ENCODE measurements around the gene RETREG3. TPM values are rescaled to one million over a fixed set of nuclear protein-coding genes. Genes with fewer than 3 reads are reported as not detected.

Gene RETREG3
- total and polyA plus RNA-seq, 9 of the 15 experiments (the other 6 are each of a cell fraction or from before 2014, with no cell fraction given) = 4.1 to 39.0 (median 16.9) TPM

- TF ChIP-seq GATAD2B (IDR thresholded peaks at IDR 0.05; ENCODE audit: borderline replicate concordance) (peak; percentile 25; the same call in 1 of the 2 replicates), BRD4 (IDR thresholded peaks at IDR 0.05) (no peak), POU5F1 (IDR thresholded peaks at IDR 0.05; ENCODE audit: borderline replicate concordance, low read depth, low read length, partially characterized antibody) (no peak), ZNF395 (CRISPR knock-in tag; IDR thresholded peaks at IDR 0.05) (no peak), ZNF445 (CRISPR knock-in tag; IDR thresholded peaks at IDR 0.05; ENCODE audit: low read depth) (no peak), SMAD3 (CRISPR knock-in tag; conservative IDR thresholded peaks at IDR 0.05) (no peak), ZNF778 (CRISPR knock-in tag; IDR thresholded peaks at IDR 0.05) (no peak), TRIM24 (IDR thresholded peaks at IDR 0.05) (peak; percentile 58 to 74; a peak in 3 of 4 replicates), ZNF134 (CRISPR knock-in tag; conservative IDR thresholded peaks at IDR 0.05) (no peak), NFIC (IDR thresholded peaks at IDR 0.05) (peak; percentile 85), RB1 (IDR thresholded peaks at IDR 0.05; ENCODE audit: low read depth) (no peak), SP1 (CRISPR knock-in tag; IDR thresholded peaks at IDR 0.05) (no peak), ASH1L (IDR thresholded peaks at IDR 0.05; ENCODE audit: borderline replicate concordance, low read depth, partially characterized antibody) (no peak), ZKSCAN3 (CRISPR knock-in tag; IDR thresholded peaks at IDR 0.05) (no peak), FUS (optimal IDR thresholded peaks at IDR 0.05; ENCODE audit: low read depth, low read length) (no peak), LARP7 (IDR thresholded peaks at IDR 0.05) (no peak), YY1 (IDR thresholded peaks at IDR 0.05; ENCODE audit: borderline replicate concordance in 1 of 3, control insufficient read depth in 1 of 3, extremely low read depth in 1 of 3, insufficient read depth in 3 of 3, insufficient read length in 1 of 3, insufficient replicate concordance in 2 of 3, low read depth in 1 of 3, low read length in 2 of 3) (no peak), SMARCE1 (IDR thresholded peaks at IDR 0.05) (peak; percentile 65), PHF20 (IDR thresholded peaks at IDR 0.05; ENCODE audit: partially characterized antibody) (no peak), ZBTB8A (IDR thresholded peaks at IDR 0.05; ENCODE audit: partially characterized antibody) (no peak), ZNF324 (CRISPR knock-in tag; IDR thresholded peaks at IDR 0.05) (no peak), RBBP5 (IDR thresholded peaks at IDR 0.05; ENCODE audit: borderline replicate concordance, insufficient read depth, low read length, poor library complexity, severe bottlenecking) (no peak), PREB (CRISPR knock-in tag; IDR thresholded peaks at IDR 0.05) (no peak), FOXM1 (IDR thresholded peaks at IDR 0.05; ENCODE audit: low read depth) (peak; percentile 57), FOXM1 (CRISPR knock-in tag; IDR thresholded peaks at IDR 0.05; ENCODE audit: low read depth) (no peak), ZNF764 (CRISPR knock-in tag; IDR thresholded peaks at IDR 0.05; ENCODE audit: low read depth) (no peak), POLR3G (IDR thresholded peaks at IDR 0.05; ENCODE audit: extremely low read depth, insufficient read length, insufficient replicate concordance) (no peak), PML (IDR thresholded peaks at IDR 0.05; ENCODE audit: low read length) (peak; percentile 76; the same call in 1 of the 2 replicates), ZNF232 (CRISPR knock-in tag; IDR thresholded peaks at IDR 0.05) (no peak), GABPB2 (CRISPR knock-in tag; conservative IDR thresholded peaks at IDR 0.05) (no peak), HCFC1 (IDR thresholded peaks at IDR 0.05; ENCODE audit: low read depth, low read length) (no peak)
Observed at GRCh38 chr17:42629411-42630009, 20.3 kb upstream of the RETREG3 start (continued).
